Heart left ventricle (tissue), 16 donors: ENCODE results near the gene ANKK1. TPM values are rescaled to one million over a fixed set of nuclear protein-coding genes. Genes with fewer than 3 reads are reported as not detected.

Experiments
- ATAC-seq, 4 donors: fragments of 200-7000 bp; cut with Tn5 transposase; one replicate each; pipeline ENCODE4 v1.9.1; 2020 to 2022; ENCODE audit warnings: moderate library complexity in 4 of 4, mild to moderate bottlenecking in 3 of 4, moderate number of reproducible peaks in 1 of 4
- DNase-seq, 5 donors: peaks; one replicate each; pipeline ENCODE4 v3.0.0-alpha.2; 2020
- H3K27ac ChIP-seq, 12 donors: fragments of 200-600 bp; sonication (generic) in 4 of 12; one replicate each; pipeline versions ENCODE4 v1.5.0 to v1.8.0; 2016 to 2022; ENCODE audit warnings: mild to moderate bottlenecking in 2 of 12
- H3K27me3 ChIP-seq, 9 donors: fragments of 200-600 bp; sonication (generic) in 2 of 9; one replicate each; pipeline versions ENCODE4 v1.5.1 to v1.8.0; 2016 to 2022; ENCODE audit warnings: mild to moderate bottlenecking in 3 of 9
- H3K36me3 ChIP-seq, 9 donors: fragments of 200-600 bp; sonication (generic) in 2 of 9; one replicate each; pipeline versions ENCODE4 v1.5.0 to v1.8.0; 2018 to 2022; ENCODE audit warnings: mild to moderate bottlenecking in 2 of 9
- H3K4me1 ChIP-seq, 12 donors: fragments of 200-600 bp; sonication (generic) in 4 of 12; one replicate each; pipeline versions ENCODE4 v1.5.0 to v1.8.0; 2016 to 2022; ENCODE audit warnings: mild to moderate bottlenecking in 3 of 12
- H3K4me3 ChIP-seq, 12 donors: fragments of 200-600 bp; sonication (generic) in 4 of 12; one replicate each; pipeline versions ENCODE4 v1.5.0 to v1.8.0; 2017 to 2022; ENCODE audit warnings: mild to moderate bottlenecking in 9 of 12, moderate library complexity in 4 of 12
- H3K9me3 ChIP-seq, 12 donors: fragments of 200-600 bp; sonication (generic) in 4 of 12; one replicate each; pipeline versions ENCODE4 v1.5.0 to v1.8.0; 2016 to 2022; ENCODE audit warnings: mild to moderate bottlenecking in 1 of 12
- CTCF ChIP-seq, 12 donors: fragments of 200-600 bp; sonication (generic) in 4 of 12; IDR thresholded peaks; one replicate each; pipeline versions ENCODE4 v1.5.0 to v1.8.0; 2018 to 2022; ENCODE audit warnings: antibody characterized with exemption in 12 of 12, mild to moderate bottlenecking in 5 of 12
- POLR2A ChIP-seq, 2 donors: fragments of 450-650 bp; IDR thresholded peaks; one replicate each; pipeline ENCODE4 v1.6.1; 2017; ENCODE audit warnings: antibody characterized with exemption in 2 of 2, mild to moderate bottlenecking in 2 of 2, moderate library complexity in 2 of 2
- WGBS, 4 donors: extraction: QIAGEN DNeasy Blood & Tissue Kit in 2 of 4; methylation state at CpG; one replicate each; pipeline versions ENCODE4 v1.1.5 to v1.1.7; 2013 to 2018; 5-methylcytosine and 5-hydroxymethylcytosine counted together
- intact Hi-C, 10 donors: fragments of 100-400 bp; cut with DNase I; formaldehyde crosslinking; loops; one replicate each; pipeline versions ENCODE4 v1.11.1 to v1.14.2; 2022
- polyA plus RNA-seq, 2 donors: library from polyadenylated mRNA; stranded (reverse); fragments of 200-250 nt; gene quantifications; one replicate each; pipeline ENCODE4 v1.2.3, GENCODE V29; 2013
- total RNA-seq, 9 donors: library from RNA; depleted of rRNA in 2 of 9; stranded (reverse); fragments of >200 nt in 2 of 9; fragmentation: NEBNext Ultra II Directional in 3 of 9; extraction: Animal tissue kit (Norgen Biotek cat#: 25700) in 3 of 9; gene quantifications; one replicate each; pipeline versions ENCODE4 v1.1.0 to v1.2.4, GENCODE V29; 2016 to 2023
- donor health status: ischemic (EF 13 %, LVEDD 7.1; RV severe dilation, severe dysfunction).
- donor health status: healthy with polysubstance abuse.
- donor health status: DM: no; HTN: yes; CAD: no.
- donor health status: DM: no; HTN: no; CAD: no.
- donor health status: ischemic (EF 25% LVEDD 6.9; RV normal size, moderate dysfunction).
- donor health status: ischemic (EF 25% LVEDD 5.7; RV mildly dilated, moderate dysfunction).
- donor health status: healthy.
- donor health status: DM: yes; HTN: yes; CAD: no.
- donor health status: ischemic (EF 35%, LVEDD 5.7; RV mildly dilated, moderate dysfunction).
- donor health status: nonischemic (EF 11% LVEDD 7.7; RV severe dilation, severe dysfunction).
- donor health status: DM: yes; HTN: yes; CAD: no.
- donor health status: PGD.
- donor health status: ischemic (EF 29% LVEDD 5.4; RV normal size, mild dysfunction).
- donor health status: nonischemic (EF 23%, LVEDD 6.1; RV moderate dilation, normal function).

ANKK1 gene
- total and polyA plus RNA-seq, 11 donors, result 0.03 to 0.24 (median 0.10) TPM; not detected in 7

- Histone ChIP-seq H3K27ac (no peak overlapping the region), H3K27me3 (peaks cover 0 to 11% (median 0%) of the 10 kb centered on the region in 9 donors), H3K9me3 (no peaks in the 10 kb centered on the region), H3K4me3 (no peak overlapping the region), H3K4me1 (no peaks in the 10 kb centered on the region), H3K36me3 (no peaks in the 10 kb centered on the region)
- WGBS, 4 donors, result 51 to 70% (median 59%) methylated on average over 7 of the region's 7 CpGs
- DNase-seq (no peak), ATAC-seq (no peak)
- intact Hi-C loops, result no loop called here
- TF ChIP-seq POLR2A (IDR thresholded peaks at IDR 0.05) (no peak), CTCF (IDR thresholded peaks at IDR 0.05) (no peak)
These were observed 9.7 kb upstream of the ANKK1 start for GRCh38 chr11:113377681-113378412.

GRCh38 chr11:113378692-113379091 is 8.9 kb upstream of the ANKK1 start:
- intact Hi-C loops, result no loop called here
- H3K4me1 ChIP-seq, result no peaks in the 10 kb centered on the region
- WGBS, 4 donors, result 72 to 81% (median 78%) methylated on average over 1 of the region's 1 CpG
- peaks cover 0 to 11% (median 0%) of the 10 kb centered on the region in 9 donors for H3K27me3 ChIP-seq
- ATAC-seq (no peak), DNase-seq (no peak)
- TF ChIP-seq CTCF (IDR thresholded peaks at IDR 0.05) (no peak), POLR2A (IDR thresholded peaks at IDR 0.05) (no peak)
- no peaks in the 10 kb centered on the region for H3K36me3 ChIP-seq
- H3K27ac ChIP-seq, result no peak overlapping the region
- no peaks in the 10 kb centered on the region for H3K9me3 ChIP-seq
- no peak overlapping the region for H3K4me3 ChIP-seq

GRCh38 chr11:113382121-113382520 is 5.5 kb upstream of the ANKK1 start:
- no peak for TF ChIP-seq POLR2A (IDR thresholded peaks at IDR 0.05)
- no peak for TF ChIP-seq CTCF (IDR thresholded peaks at IDR 0.05)
- H3K36me3 ChIP-seq, result no peaks in the 10 kb centered on the region
- DNase-seq (no peak), ATAC-seq (no peak)
- no peak overlapping the region for H3K4me3 ChIP-seq
- H3K27ac ChIP-seq, result no peak overlapping the region
- peaks cover 0 to 17% (median 2%) of the 10 kb centered on the region in 9 donors for H3K27me3 ChIP-seq
- intact Hi-C loops, result no loop called here
- H3K9me3 ChIP-seq, result no peaks in the 10 kb centered on the region
- H3K4me1 ChIP-seq, result no peaks in the 10 kb centered on the region

- Histone ChIP-seq H3K27me3 (peaks cover 0 to 36% (median 12%) of the 10 kb centered on the region in 9 donors), H3K4me3 (no peak overlapping the region), H3K4me1 (peaks cover 0 to 7% (median 0%) of the 10 kb centered on the region in 12 donors), H3K36me3 (no peaks in the 10 kb centered on the region), H3K27ac (no peak overlapping the region), H3K9me3 (no peaks in the 10 kb centered on the region)
- DNase-seq, result no peak
- TF ChIP-seq CTCF (IDR thresholded peaks at IDR 0.05), result no peak
- intact Hi-C loops, result no loop called here
- no peak for ATAC-seq
- WGBS, 4 donors, result 42 to 66% (median 62%) methylated on average over 3 of the region's 3 CpGs
These were observed 3.0 kb upstream of the ANKK1 start for GRCh38 chr11:113384551-113384950.
